ENCODE measurements around the gene ATP5F1B. TPM values are rescaled to one million over a fixed set of nuclear protein-coding genes. Genes with fewer than 3 reads are reported as not detected.

ATP5F1B gene
- polyA plus RNA-seq, 1 of the 3 experiments (the other 2 are of a cell fraction), result 762 TPM

GRCh38 chr12:56599041-56599440, 46.7 kb downstream of the ATP5F1B start:
- H3K9ac ChIP-seq, result no peak overlapping the region
- H3K27me3 ChIP-seq (ENCODE audit: insufficient read depth), result no peaks in the 10 kb centered on the region
- no peaks in the 10 kb centered on the region for H4K20me1 ChIP-seq (ENCODE audit: insufficient read depth)
- H3F3A ChIP-seq (replicated peaks; ENCODE audit: insufficient read depth), result peaks cover 38% of the 10 kb centered on the region
- no peak overlapping the region for H3K27ac ChIP-seq (ENCODE audit: low read depth in 2 of 2, low read length in 1 of 2)
- WGBS (ENCODE audit: low lambda C conversion rate), result 98% methylated on average over 15 of the region's 15 CpGs
- DNase-seq, result no peak
- ChIA-PET POLR2A (no interaction called here), CTCF (no interaction called here)
- H3K4me3 ChIP-seq (ENCODE audit: low read depth in 2 of 2, low read length in 1 of 2), result no peak overlapping the region
- no peak for TF ChIP-seq POLR2AphosphoS5 (IDR thresholded peaks at IDR 0.05; ENCODE audit: low read depth, low read length)
- no peak for TF ChIP-seq JUND (IDR thresholded peaks at IDR 0.05)
- TF ChIP-seq RFX5 (IDR thresholded peaks at IDR 0.05; ENCODE audit: low read length), result no peak
- no peak for TF ChIP-seq NRF1 (IDR thresholded peaks at IDR 0.05; ENCODE audit: low read depth, low read length)
- no peak for TF ChIP-seq TEAD4 (IDR thresholded peaks at IDR 0.05; ENCODE audit: borderline replicate concordance, insufficient read depth)
- no peak for TF ChIP-seq NFIC (IDR thresholded peaks at IDR 0.05; ENCODE audit: borderline replicate concordance)
- no peak for TF ChIP-seq FOXM1 (IDR thresholded peaks at IDR 0.05; ENCODE audit: low read depth)
- no peaks in the 10 kb centered on the region for H3K79me2 ChIP-seq (ENCODE audit: insufficient read depth)
- no peak overlapping the region for H2AFZ ChIP-seq (ENCODE audit: low read depth)
- no peaks in the 10 kb centered on the region for H3K9me3 ChIP-seq
- no peak overlapping the region for H3K4me2 ChIP-seq
- peaks cover 30 to 82% of the 10 kb centered on the region in 2 experiments for H3K36me3 ChIP-seq (replicated peaks in 1 of 2; ENCODE audit: control insufficient read depth in 1 of 2, insufficient read depth in 2 of 2, low read length in 1 of 2)
- H3K4me1 ChIP-seq (ENCODE audit: control insufficient read depth in 1 of 2, insufficient read depth in 2 of 2, low read depth in 1 of 2, low read length in 1 of 2), result peaks cover 0 to 3% of the 10 kb centered on the region in 2 experiments; a peak in 1 of 4 replicates
- H3K9me2 ChIP-seq, result no peaks in the 10 kb centered on the region

GRCh38 chr12:56596815-56597214, 49.0 kb downstream of the ATP5F1B start:
- POLR2A ChIA-PET, result no interaction called here
- Histone ChIP-seq H3F3A (replicated peaks; ENCODE audit: insufficient read depth) (peaks cover 47% of the 10 kb centered on the region), H3K79me2 (ENCODE audit: insufficient read depth) (no peaks in the 10 kb centered on the region), H3K27me3 (ENCODE audit: insufficient read depth) (no peaks in the 10 kb centered on the region), H4K20me1 (ENCODE audit: insufficient read depth) (no peaks in the 10 kb centered on the region), H3K4me2 (no peak overlapping the region), H3K9me2 (no peaks in the 10 kb centered on the region), H3K4me3 (ENCODE audit: low read depth in 2 of 2, low read length in 1 of 2) (no peak overlapping the region), H2AFZ (ENCODE audit: low read depth) (no peak overlapping the region), H3K36me3 (replicated peaks in 1 of 2; ENCODE audit: control insufficient read depth in 1 of 2, insufficient read depth in 2 of 2, low read length in 1 of 2) (peaks cover 12 to 62% of the 10 kb centered on the region in 2 experiments), H3K9ac (no peak overlapping the region), H3K9me3 (no peaks in the 10 kb centered on the region), H3K4me1 (ENCODE audit: control insufficient read depth in 1 of 2, insufficient read depth in 2 of 2, low read depth in 1 of 2, low read length in 1 of 2) (peaks cover 0 to 6% of the 10 kb centered on the region in 2 experiments; a peak in 1 of 4 replicates), H3K27ac (ENCODE audit: low read depth in 2 of 2, low read length in 1 of 2) (no peak overlapping the region)
- no peak for DNase-seq
- CTCF ChIA-PET, result interaction anchor here (1.1 to 6.1 kb wide), 5 partner anchors 15 to 1036 kb away, joined by 3 to 40 read pairs (median 4); no protein-coding TSS in a partner anchor
- TF ChIP-seq TCF12 (IDR thresholded peaks at IDR 0.05) (no peak), GATA2 (CRISPR knock-in tag; IDR thresholded peaks at IDR 0.05) (no peak), CHD2 (IDR thresholded peaks at IDR 0.05; ENCODE audit: low read length, partially characterized antibody) (no peak), TAF1 (IDR thresholded peaks at IDR 0.05; ENCODE audit: borderline replicate concordance, low read depth, low read length) (no peak), CTCF (IDR thresholded peaks at IDR 0.05) (no peak), EP300 (IDR thresholded peaks at IDR 0.05; ENCODE audit: borderline replicate concordance in 1 of 2, low read depth in 1 of 2, low read length in 1 of 2) (no peak), USF2 (IDR thresholded peaks at IDR 0.05; ENCODE audit: borderline replicate concordance, low read depth, low read length) (no peak), SIN3A (IDR thresholded peaks at IDR 0.05; ENCODE audit: borderline replicate concordance, low read depth, low read length) (no peak), RCOR1 (IDR thresholded peaks at IDR 0.05; ENCODE audit: low read length) (no peak), JUND (IDR thresholded peaks at IDR 0.05) (no peak), NFIC (IDR thresholded peaks at IDR 0.05; ENCODE audit: borderline replicate concordance) (no peak), TEAD4 (IDR thresholded peaks at IDR 0.05; ENCODE audit: borderline replicate concordance, insufficient read depth) (no peak), NRF1 (IDR thresholded peaks at IDR 0.05; ENCODE audit: low read depth, low read length) (no peak), YY1 (IDR thresholded peaks at IDR 0.05; ENCODE audit: low read depth) (no peak), REST (IDR thresholded peaks at IDR 0.05; ENCODE audit: low read depth, low read length) (no peak), SMC3 (IDR thresholded peaks at IDR 0.05; ENCODE audit: low read depth, low read length) (no peak)
- 89% methylated on average over 3 of the region's 3 CpGs for WGBS (ENCODE audit: low lambda C conversion rate)
